Measurements from ENCODE around the gene GJA4. TPM values are rescaled to one million over a fixed set of nuclear protein-coding genes. Genes with fewer than 3 reads are reported as not detected.

The GJA4 gene
- polyA plus RNA-seq (not detected in 2 replicates), polyA minus RNA-seq (not detected in 2 replicates)

DNA sequence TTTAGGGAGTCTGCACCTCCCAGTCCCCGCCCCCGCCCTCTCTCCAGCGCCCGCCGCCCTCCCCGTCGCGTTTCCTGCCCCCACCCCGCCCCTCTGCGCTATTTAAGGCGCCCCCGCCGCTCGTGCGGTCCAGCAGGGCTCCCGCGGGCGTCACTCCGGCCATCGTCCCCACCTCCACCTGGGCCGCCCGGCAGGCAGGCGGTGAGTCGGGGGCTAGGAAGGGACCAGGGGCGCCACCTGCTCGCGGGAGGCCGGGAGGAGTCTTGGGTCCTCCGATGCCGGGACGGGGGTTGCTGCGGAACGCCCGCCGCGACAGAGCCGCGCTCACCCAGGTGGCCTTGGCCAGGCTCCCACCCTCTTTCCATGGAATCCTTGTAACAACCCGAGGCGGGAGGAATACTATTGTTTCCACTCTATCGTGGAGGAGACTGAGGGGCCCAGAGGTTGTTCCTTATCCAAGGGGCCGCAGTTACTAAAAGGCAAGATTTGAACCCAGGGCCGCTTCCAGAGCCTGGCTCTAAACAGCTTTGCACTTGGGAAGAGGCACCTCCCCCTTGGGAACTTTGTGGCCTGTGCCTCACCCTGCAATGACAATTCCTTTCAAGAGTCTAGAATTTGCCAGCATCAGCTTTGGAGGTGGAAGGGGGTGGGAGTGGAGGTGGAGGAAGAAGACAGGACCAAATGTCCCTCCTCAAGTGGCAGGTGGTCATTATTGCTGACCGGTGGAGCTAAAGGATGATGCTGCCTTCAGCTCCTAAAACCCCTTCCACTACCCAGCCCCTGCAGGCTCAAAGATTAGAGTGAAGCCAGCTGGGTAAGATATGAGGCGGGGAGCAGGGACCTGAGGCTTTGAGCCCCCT is at the start of gene GJA4:
Gene GJA4, plus strand, starts transcription at position 132 of the 860 bp plus-strand sequence. CDS start 1,215 bp downstream, outside the sequence.
- no peaks in the 10 kb centered on the region for H3K79me2 ChIP-seq (replicated peaks; ENCODE audit: insufficient read depth, low read length)
- no peaks in the 10 kb centered on the region for H3K36me3 ChIP-seq (ENCODE audit: insufficient read depth, low read length)
- no peak within 1 kb of the TSS for H2AFZ ChIP-seq (ENCODE audit: low read depth, low read length)
- H3K4me2 ChIP-seq (ENCODE audit: low read length) = no peak within 1 kb of the TSS
- H3K9ac ChIP-seq (ENCODE audit: low read length) = no peak within 1 kb of the TSS
- H3K27me3 ChIP-seq (ENCODE audit: insufficient read depth, low read depth, low read length) = peaks cover 5% of the 10 kb centered on the region
- no peaks in the 10 kb centered on the region for H3K9me3 ChIP-seq (ENCODE audit: low read length)
- H3K4me3 ChIP-seq (ENCODE audit: low read length) = no peak within 1 kb of the TSS
- H3F3A ChIP-seq (ENCODE audit: insufficient read depth, low read length, poor library complexity, severe bottlenecking) = no peaks in the 10 kb centered on the region
- H3K27ac ChIP-seq (ENCODE audit: low read length) = no peak within 1 kb of the TSS
- no peaks in the 10 kb centered on the region for H4K20me1 ChIP-seq (ENCODE audit: insufficient read depth)
- no peaks in the 10 kb centered on the region for H3K9me2 ChIP-seq (ENCODE audit: insufficient read depth, low read length)
- TF ChIP-seq MXI1 (conservative IDR thresholded peaks at IDR 0.05; ENCODE audit: poor library complexity, severe bottlenecking) (no peak), EZH2 (IDR thresholded peaks at IDR 0.05; ENCODE audit: borderline replicate concordance, insufficient read depth, low read length, poor library complexity, severe bottlenecking) (no peak), RAD21 (conservative IDR thresholded peaks at IDR 0.05) (no peak), CTCF (IDR thresholded peaks at IDR 0.05; ENCODE audit: poor library complexity, severe bottlenecking) (no peak), POLR2AphosphoS5 (IDR thresholded peaks at IDR 0.05) (no peak), EP300 (conservative IDR thresholded peaks at IDR 0.05; ENCODE audit: poor library complexity, severe bottlenecking) (no peak), SMC3 (conservative IDR thresholded peaks at IDR 0.05; ENCODE audit: poor library complexity) (no peak), TAF1 (IDR thresholded peaks at IDR 0.05; ENCODE audit: low read depth) (no peak)
- TF ChIP-seq, protein P1, sequence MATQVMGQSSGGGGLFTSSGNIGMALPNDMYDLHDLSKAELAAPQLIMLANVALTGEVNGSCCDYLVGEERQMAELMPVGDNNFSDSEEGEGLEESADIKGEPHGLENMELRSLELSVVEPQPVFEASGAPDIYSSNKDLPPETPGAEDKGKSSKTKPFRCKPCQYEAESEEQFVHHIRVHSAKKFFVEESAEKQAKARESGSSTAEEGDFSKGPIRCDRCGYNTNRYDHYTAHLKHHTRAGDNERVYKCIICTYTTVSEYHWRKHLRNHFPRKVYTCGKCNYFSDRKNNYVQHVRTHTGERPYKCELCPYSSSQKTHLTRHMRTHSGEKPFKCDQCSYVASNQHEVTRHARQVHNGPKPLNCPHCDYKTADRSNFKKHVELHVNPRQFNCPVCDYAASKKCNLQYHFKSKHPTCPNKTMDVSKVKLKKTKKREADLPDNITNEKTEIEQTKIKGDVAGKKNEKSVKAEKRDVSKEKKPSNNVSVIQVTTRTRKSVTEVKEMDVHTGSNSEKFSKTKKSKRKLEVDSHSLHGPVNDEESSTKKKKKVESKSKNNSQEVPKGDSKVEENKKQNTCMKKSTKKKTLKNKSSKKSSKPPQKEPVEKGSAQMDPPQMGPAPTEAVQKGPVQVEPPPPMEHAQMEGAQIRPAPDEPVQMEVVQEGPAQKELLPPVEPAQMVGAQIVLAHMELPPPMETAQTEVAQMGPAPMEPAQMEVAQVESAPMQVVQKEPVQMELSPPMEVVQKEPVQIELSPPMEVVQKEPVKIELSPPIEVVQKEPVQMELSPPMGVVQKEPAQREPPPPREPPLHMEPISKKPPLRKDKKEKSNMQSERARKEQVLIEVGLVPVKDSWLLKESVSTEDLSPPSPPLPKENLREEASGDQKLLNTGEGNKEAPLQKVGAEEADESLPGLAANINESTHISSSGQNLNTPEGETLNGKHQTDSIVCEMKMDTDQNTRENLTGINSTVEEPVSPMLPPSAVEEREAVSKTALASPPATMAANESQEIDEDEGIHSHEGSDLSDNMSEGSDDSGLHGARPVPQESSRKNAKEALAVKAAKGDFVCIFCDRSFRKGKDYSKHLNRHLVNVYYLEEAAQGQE (IDR thresholded peaks at IDR 0.05; ENCODE audit: borderline replicate concordance) = no peak

GRCh38 chr1:34743775-34744174 is 49.0 kb upstream of the GJA4 start:
- H3K79me2 ChIP-seq (replicated peaks; ENCODE audit: insufficient read depth, low read length) = no peaks in the 10 kb centered on the region
- no peak overlapping the region for H3K27ac ChIP-seq (ENCODE audit: low read length)
- TF ChIP-seq MXI1 (conservative IDR thresholded peaks at IDR 0.05; ENCODE audit: poor library complexity, severe bottlenecking) = no peak
- TF ChIP-seq, protein P1 (IDR thresholded peaks at IDR 0.05; ENCODE audit: borderline replicate concordance) = no peak
- no peak for TF ChIP-seq RAD21 (conservative IDR thresholded peaks at IDR 0.05)
- TF ChIP-seq POLR2AphosphoS5 (IDR thresholded peaks at IDR 0.05) = no peak
- no peak for TF ChIP-seq CTCF (IDR thresholded peaks at IDR 0.05; ENCODE audit: poor library complexity, severe bottlenecking)
- TF ChIP-seq TAF1 (IDR thresholded peaks at IDR 0.05; ENCODE audit: low read depth) = no peak
- TF ChIP-seq EP300 (conservative IDR thresholded peaks at IDR 0.05; ENCODE audit: poor library complexity, severe bottlenecking) = no peak
- no peak for TF ChIP-seq SMC3 (conservative IDR thresholded peaks at IDR 0.05; ENCODE audit: poor library complexity)
- no peak for TF ChIP-seq EZH2 (IDR thresholded peaks at IDR 0.05; ENCODE audit: borderline replicate concordance, insufficient read depth, low read length, poor library complexity, severe bottlenecking)
- no peak overlapping the region for H3K4me2 ChIP-seq (ENCODE audit: low read length)
- no peaks in the 10 kb centered on the region for H4K20me1 ChIP-seq (ENCODE audit: insufficient read depth)
- H3K9me2 ChIP-seq (ENCODE audit: insufficient read depth, low read length) = no peaks in the 10 kb centered on the region
- H3F3A ChIP-seq (ENCODE audit: insufficient read depth, low read length, poor library complexity, severe bottlenecking) = no peaks in the 10 kb centered on the region
- no peak overlapping the region for H3K4me3 ChIP-seq (ENCODE audit: low read length)
- H3K9ac ChIP-seq (ENCODE audit: low read length) = no peak overlapping the region
- no peaks in the 10 kb centered on the region for H3K9me3 ChIP-seq (ENCODE audit: low read length)
- H3K27me3 ChIP-seq (ENCODE audit: insufficient read depth, low read depth, low read length) = no peaks in the 10 kb centered on the region
- no peaks in the 10 kb centered on the region for H3K36me3 ChIP-seq (ENCODE audit: insufficient read depth, low read length)
- H2AFZ ChIP-seq (ENCODE audit: low read depth, low read length) = no peak overlapping the region

Data from neural cell (in vitro differentiated cells).